ENCODE data around the gene ZSWIM4.
"Not testable (repeated sequence)": the region's sequence is repeated elsewhere in the genome, so short reads cannot be mapped to it uniquely, and the experiment has no call there.

ZSWIM4 gene

DNA sequence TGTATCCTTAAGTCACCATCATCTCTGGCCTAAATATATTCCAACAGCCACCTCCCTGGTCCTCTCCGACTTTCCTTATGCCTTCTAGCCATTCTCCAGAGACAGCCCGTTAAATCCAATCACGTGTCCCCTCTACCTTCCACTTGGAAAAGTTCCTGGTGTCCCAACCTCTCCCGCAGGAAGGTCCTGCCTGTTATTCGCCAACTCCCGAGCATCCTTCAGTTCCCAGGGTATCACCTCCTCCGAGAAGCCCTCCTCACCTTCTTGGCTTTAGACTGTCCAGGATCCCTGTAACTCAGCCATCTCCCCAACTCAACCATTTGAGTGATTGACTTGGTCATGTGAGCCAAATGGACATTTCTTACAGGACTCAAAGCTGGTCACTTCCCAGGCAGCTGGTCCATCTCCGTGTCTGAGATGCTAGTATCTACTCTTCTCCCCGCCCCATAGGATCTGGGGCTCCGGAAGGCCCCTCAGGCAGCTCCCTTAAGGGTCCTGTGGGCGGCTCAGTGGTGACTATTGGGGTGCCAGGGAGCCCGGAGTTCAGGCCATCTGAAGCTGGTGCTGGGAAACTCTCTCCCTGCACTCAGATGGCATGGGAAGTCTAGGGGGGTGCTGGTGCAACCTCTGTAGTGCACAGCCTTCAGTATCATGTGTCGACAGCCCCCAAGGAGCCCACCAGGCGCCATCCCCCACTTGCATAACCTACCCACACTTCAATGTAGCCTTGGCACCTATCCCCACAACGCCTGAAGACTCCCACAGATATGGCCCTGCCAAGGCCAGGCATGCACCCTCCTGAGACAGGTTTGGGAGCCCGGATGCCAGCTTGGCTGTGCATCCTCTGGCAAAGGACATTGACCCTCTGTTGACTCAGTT is 53.8 kb downstream of the ZSWIM4 start:
- TF ChIP-seq, protein P1, sequence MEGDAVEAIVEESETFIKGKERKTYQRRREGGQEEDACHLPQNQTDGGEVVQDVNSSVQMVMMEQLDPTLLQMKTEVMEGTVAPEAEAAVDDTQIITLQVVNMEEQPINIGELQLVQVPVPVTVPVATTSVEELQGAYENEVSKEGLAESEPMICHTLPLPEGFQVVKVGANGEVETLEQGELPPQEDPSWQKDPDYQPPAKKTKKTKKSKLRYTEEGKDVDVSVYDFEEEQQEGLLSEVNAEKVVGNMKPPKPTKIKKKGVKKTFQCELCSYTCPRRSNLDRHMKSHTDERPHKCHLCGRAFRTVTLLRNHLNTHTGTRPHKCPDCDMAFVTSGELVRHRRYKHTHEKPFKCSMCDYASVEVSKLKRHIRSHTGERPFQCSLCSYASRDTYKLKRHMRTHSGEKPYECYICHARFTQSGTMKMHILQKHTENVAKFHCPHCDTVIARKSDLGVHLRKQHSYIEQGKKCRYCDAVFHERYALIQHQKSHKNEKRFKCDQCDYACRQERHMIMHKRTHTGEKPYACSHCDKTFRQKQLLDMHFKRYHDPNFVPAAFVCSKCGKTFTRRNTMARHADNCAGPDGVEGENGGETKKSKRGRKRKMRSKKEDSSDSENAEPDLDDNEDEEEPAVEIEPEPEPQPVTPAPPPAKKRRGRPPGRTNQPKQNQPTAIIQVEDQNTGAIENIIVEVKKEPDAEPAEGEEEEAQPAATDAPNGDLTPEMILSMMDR (IDR thresholded peaks at IDR 0.05; ENCODE audit: insufficient read depth, missing control alignments) = no peak
- FAIRE-seq (no peak), DNase-seq (ENCODE audit: insufficient read length, low spot score) (no peak)

DNA sequence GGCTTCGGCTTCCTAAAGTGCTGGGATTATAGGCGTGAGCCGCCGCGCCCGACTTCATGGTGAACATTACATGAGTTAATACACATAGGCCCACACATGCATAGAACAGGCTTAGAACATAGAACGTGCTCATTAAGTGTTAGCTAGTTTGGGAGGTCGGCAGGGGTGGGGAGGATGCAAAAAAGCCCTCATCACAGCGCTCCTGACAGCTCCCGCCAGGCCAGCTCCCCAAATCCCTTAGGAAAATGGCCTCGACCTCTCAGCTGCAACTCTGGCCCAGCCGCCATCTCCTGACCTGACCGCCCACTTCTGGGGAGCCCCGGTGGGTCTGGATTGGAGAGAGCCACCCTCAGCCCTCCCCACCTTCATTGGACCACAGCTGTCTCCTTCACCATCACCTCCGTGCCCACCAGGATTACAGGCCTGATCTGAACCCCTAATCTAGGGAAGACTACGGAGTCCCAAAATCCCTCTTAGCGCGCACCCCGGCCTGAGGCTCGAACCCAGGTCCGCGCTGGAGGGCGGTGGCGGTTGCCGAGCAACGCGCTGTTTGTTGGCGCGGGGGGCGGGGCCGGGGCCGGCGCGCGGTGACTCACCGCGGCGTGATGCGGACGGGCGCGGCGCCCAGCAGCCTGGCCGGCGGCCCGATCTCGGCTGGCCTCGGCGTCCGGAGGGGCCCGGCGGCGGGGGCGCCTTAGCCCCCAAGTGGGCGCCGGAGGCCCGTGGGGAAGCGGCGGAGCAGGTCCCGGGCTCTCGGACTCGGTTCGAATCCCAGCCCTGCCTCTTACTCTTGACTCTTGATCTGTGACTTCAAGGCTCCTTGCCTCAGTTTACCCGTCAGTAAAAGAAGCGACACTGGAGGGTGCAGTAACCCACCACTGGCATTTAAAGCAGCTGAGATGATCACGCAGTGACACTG is 55.0 kb downstream of the ZSWIM4 start:
- TF ChIP-seq, protein P1 (IDR thresholded peaks at IDR 0.05; ENCODE audit: insufficient read depth, missing control alignments) = no peak
- DNase-seq (ENCODE audit: insufficient read length, low spot score) (no peak), FAIRE-seq (no peak)

DNA sequence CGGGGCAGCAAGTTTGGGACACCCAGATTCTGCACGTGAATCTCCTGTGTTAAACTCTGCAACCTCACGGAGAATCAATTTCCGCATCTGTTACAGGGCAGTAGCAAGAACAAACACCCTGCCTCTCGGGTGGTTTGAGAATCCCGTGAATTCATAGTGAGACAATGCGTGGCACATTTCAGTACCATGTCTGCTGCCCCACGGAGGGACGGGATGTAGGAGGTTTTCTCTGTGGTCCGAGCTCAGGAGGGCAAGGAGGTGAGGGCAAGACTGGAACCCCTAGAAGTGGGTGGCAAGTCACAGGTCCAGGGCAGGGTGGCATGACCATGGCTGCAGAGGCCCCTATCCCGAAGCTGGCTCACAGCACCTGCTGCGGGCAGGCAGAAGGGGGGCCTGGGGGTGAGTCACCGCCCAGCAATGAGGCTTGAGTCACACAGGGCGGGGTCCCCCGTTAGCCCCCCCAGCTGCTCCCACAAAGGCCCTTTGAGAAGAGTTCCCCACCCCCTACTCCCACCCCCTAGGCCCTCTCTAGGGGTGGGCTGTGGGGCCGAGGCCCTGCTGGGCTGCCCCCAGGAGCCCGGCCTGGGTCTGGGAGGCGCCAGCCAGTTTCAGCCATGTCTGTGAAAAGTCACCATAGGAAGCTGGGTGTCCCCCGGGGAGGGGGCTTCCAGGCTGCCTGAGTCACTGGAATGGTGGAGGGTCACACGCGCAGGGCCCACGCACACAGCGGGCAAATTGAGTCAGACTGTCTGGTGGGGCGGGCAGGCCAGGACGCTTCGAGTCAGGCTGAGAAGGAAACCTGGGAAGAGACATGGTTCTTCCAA is 55.9 kb downstream of the ZSWIM4 start:
- DNase-seq (ENCODE audit: insufficient read length, low spot score) (no peak), FAIRE-seq (no peak)
- TF ChIP-seq, protein P1 (IDR thresholded peaks at IDR 0.05; ENCODE audit: insufficient read depth, missing control alignments) = no peak

DNA sequence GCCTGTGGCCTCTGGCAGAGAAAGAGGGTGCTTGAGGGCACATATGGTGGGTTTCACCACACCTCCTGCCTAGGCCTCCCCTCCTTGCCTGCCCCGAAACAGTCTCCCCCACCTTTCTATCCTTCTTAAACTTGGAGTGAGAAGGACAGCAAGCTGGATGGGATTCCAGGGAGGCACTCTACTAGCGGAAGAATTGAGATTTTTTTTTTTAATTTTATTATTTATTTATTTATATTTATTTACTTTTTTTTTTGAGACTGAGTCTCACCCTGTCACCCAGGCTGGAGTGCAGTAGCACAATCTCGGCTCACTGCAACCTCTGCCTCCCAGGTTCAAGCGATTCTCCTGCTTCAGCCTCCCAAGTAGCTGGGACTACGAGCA is 56.5 kb downstream of the ZSWIM4 start:
- FAIRE-seq; DNase-seq (ENCODE audit: insufficient read length, low spot score): not testable (repeated sequence)

DNA sequence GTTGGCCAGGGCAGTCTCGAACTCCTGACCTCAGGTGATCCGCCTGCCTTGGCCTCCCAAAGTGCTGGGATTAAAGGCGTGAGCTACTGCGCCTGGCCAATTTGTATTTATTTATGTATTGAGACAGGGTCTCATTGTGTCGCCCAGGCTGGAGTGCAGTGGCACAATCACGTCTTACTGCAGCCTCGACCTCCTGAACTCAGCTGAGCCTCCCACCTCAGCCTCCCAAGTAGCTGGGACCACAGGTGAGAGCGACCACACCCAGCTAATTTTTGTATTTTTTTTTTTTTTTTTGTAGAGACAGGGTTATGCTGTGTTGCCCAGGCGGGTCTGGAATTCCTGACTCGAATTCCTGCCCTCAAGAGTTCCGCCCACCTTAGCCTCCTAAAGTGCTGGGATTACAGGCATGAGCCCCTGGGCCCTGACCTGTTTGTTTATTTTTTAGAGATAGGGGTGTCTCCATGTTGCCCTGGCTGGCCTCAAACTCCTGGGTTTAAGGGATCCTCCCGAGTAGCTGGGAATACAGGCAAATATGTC is 57.0 kb downstream of the ZSWIM4 start:
- not testable (repeated sequence) for DNase-seq (ENCODE audit: insufficient read length, low spot score); FAIRE-seq

DNA sequence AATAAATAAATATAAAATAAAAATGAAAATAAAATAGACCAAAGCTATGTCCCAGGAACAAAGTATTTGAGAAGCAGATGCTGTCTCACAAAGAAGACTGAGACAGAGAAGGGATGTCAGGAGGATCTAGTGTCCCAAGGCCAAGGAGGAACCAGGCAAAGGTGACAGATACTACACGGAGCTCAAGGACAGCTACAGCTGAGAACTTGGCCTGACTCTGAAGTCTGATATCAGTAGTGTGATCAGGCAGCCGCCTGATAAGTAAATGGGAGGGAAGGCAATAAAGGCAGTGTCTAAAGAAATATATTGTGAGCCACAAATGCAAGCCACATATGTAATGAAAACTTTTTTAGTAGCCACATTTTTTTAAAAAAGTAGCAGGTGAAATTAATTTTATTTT is 61.3 kb downstream of the ZSWIM4 start:
- DNase-seq (ENCODE audit: insufficient read length, low spot score) (no peak), FAIRE-seq (no peak)
- TF ChIP-seq, protein P1 (IDR thresholded peaks at IDR 0.05; ENCODE audit: insufficient read depth, missing control alignments) = no peak

DNA sequence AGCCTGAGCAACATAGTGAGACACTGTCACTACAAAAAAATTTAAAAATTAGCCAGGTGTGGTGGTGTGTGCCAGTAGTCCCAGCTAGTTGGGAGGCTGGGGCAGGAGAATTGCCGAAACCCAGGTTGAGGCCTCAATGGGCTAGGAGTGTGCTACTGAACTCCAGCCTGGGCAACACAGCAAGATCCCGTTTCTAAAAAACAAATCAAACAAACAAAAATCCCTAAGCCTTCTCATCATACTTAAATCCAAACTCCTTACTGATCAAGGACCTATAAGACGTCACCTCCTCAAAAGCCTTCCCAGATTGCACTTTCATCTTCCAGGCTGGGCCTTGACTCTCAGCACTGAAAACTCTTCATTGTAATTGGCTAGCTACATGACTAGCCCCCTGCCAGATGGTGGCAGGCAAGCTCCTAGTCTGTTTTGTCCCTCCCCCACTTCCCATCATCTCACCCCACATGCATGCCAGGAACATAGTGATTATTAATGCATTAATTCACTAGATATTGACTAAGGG is 64.2 kb downstream of the ZSWIM4 start:
- DNase-seq (ENCODE audit: insufficient read length, low spot score) = no peak
- no peak for FAIRE-seq
- TF ChIP-seq, protein P1 (IDR thresholded peaks at IDR 0.05; ENCODE audit: insufficient read depth, missing control alignments) = no peak
